A549 (cell line): Measurements from ENCODE around the gene H2AZ2. TPM values are rescaled to one million over a fixed set of nuclear protein-coding genes. Genes with fewer than 3 reads are reported as not detected.
"Not testable (repeated sequence)": the region's sequence is repeated elsewhere in the genome, so short reads cannot be mapped to it uniquely, and the experiment has no call there.

Source experiments
- ATAC-seq, 2 experiments: fragments of 200-7000 bp in 1 of 2; fragments of >200 bp in 1 of 2; cut with Nextera tagmentation in 1 of 2; cut with Tn5 transposase in 1 of 2; 3 replicates each; pipeline versions ENCODE4 v1.8.0 to v1.9.1; 2018 to 2020; ENCODE audit warnings: mild to moderate bottlenecking in 1 of 2, moderate library complexity in 1 of 2
- CTCF ChIA-PET: fragments of 300-600 bp; sonication (Branson Sonifier 250); formaldehyde crosslinking; extraction: SDS; loops from one replicate; lab custom pipeline; 2021; ENCODE audit warnings: antibody characterized with exemption, inconsistent platforms; lab: Yijun Ruan, JAX
- POLR2A ChIA-PET: fragments of 350-600 bp; formaldehyde crosslinking; extraction: SDS; loops from one replicate; lab custom pipeline; 2021; ENCODE audit warnings: antibody characterized with exemption, inconsistent platforms; lab: Yijun Ruan, JAX
- DNase-seq, 2 experiments: peaks; one replicate each; pipeline versions ENCODE4 v3.0.0 to v3.0.0-alpha.2; 2011 to 2016; ENCODE audit warnings: low read depth in 1 of 2, low spot score in 1 of 2
- FAIRE-seq: peaks from 2 replicates; lab custom pipeline; 2011; peaks lifted over from hg19 to GRCh38; lab: Jason Lieb, UNC
- H3K27ac ChIP-seq, 2 experiments: fragments of >200 bp; sonication (Bioruptor Twin); formaldehyde crosslinking; 3 replicates each; pipeline ENCODE4 v1.5.1; 2016 to 2017
- H3K4me1 ChIP-seq: fragments of >200 bp; sonication (Bioruptor Twin); formaldehyde crosslinking; 3 replicates; pipeline ENCODE4 v1.6.1; 2016
- H3K4me2 ChIP-seq: fragments of >200 bp; sonication (Bioruptor Twin); formaldehyde crosslinking; 3 replicates; pipeline ENCODE4 v1.6.1; 2016
- H3K4me3 ChIP-seq: fragments of >200 bp; sonication (Bioruptor Twin); formaldehyde crosslinking; 3 replicates; pipeline ENCODE4 v1.5.1; 2016
- H3K9me3 ChIP-seq: fragments of >200 bp; sonication (Bioruptor Twin); formaldehyde crosslinking; 3 replicates; pipeline ENCODE4 v1.6.1; 2016
- CTCF ChIP-seq: fragments of >200 bp; sonication (Bioruptor Twin); formaldehyde crosslinking; IDR thresholded peaks from 3 replicates; pipeline ENCODE4 v1.5.1; 2016
- E2F6 ChIP-seq: IDR thresholded peaks from 2 replicates; pipeline ENCODE4 v1.6.1; 2012; ENCODE audit warnings: low read depth, borderline replicate concordance
- ESRRA ChIP-seq: fragments of 150-350 bp; IDR thresholded peaks from 2 replicates; pipeline ENCODE4 v1.6.1; 2014; ENCODE audit warnings: mild to moderate bottlenecking, low read length, borderline replicate concordance
- FOSL2 ChIP-seq, 2 experiments: fragments of 450-650 bp in 1 of 2; fragments of >200 bp in 1 of 2; sonication (Bioruptor Twin) in 1 of 2; formaldehyde crosslinking; IDR thresholded peaks; 2 replicates each; pipeline versions ENCODE4 v1.5.0 to v1.6.1; 2016 to 2020; ENCODE audit warnings: mild to moderate bottlenecking in 1 of 2, moderate library complexity in 1 of 2
- HES2 ChIP-seq: fragments of >200 bp; sonication (Bioruptor Twin); formaldehyde crosslinking; IDR thresholded peaks from 2 replicates; pipeline ENCODE4 v1.6.1; 2016
- HOXB5 ChIP-seq: fragments of 250-450 bp; sonication (Bioruptor Pico); IDR thresholded peaks from 2 replicates; pipeline ENCODE4 v1.5.0; 2020; ENCODE audit warnings: mild to moderate bottlenecking, moderate library complexity
- JUNB ChIP-seq: fragments of >200 bp; sonication (Bioruptor Twin); formaldehyde crosslinking; IDR thresholded peaks from 2 replicates; pipeline ENCODE4 v1.6.1; 2016
- MAFK ChIP-seq: fragments of 450-650 bp; IDR thresholded peaks from 2 replicates; pipeline ENCODE4 v1.6.1; 2014; ENCODE audit not compliant: partially characterized antibody
- MAZ ChIP-seq: fragments of 150-350 bp; IDR thresholded peaks from 2 replicates; pipeline ENCODE4 v1.6.1; 2014; ENCODE audit warnings: antibody characterized with exemption, low read depth, low read length, borderline replicate concordance
- MYC ChIP-seq: IDR thresholded peaks from 2 replicates; pipeline ENCODE4 v1.6.1; 2012; ENCODE audit warnings: mild to moderate bottlenecking, inconsistent platforms, low read length, improper control_type of control experiment, borderline replicate concordance
- NFE2L2 ChIP-seq: fragments of 150-350 bp; conservative IDR thresholded peaks from 2 replicates; pipeline ENCODE4 v1.6.1; 2014; ENCODE audit warnings: low read length
- RCOR1 ChIP-seq: fragments of 150-350 bp; IDR thresholded peaks from 2 replicates; pipeline ENCODE4 v1.6.1; 2014; ENCODE audit warnings: antibody characterized with exemption, low read length, low read depth
- REST ChIP-seq: fragments of 200-600 bp; sonication (generic); IDR thresholded peaks from 2 replicates; pipeline ENCODE4 v1.6.1; 2016; ENCODE audit warnings: antibody characterized with exemption, mild to moderate bottlenecking, moderate library complexity
- TFCP2L1 ChIP-seq: fragments of 250-450 bp; sonication (Bioruptor Pico); IDR thresholded peaks from 2 replicates; pipeline ENCODE4 v1.5.0; 2021; ENCODE audit warnings: mild to moderate bottlenecking
- USF2 ChIP-seq: fragments of 450-650 bp; IDR thresholded peaks from 2 replicates; pipeline ENCODE4 v1.6.1; 2014; ENCODE audit warnings: antibody characterized with exemption
- ZC3H11A ChIP-seq: fragments of 450-650 bp; IDR thresholded peaks from 2 replicates; pipeline ENCODE4 v1.6.1; 2014; ENCODE audit warnings: antibody characterized with exemption, mild to moderate bottlenecking
- ZSCAN20 ChIP-seq: fragments of 250-450 bp; sonication (Bioruptor Pico); IDR thresholded peaks from 2 replicates; pipeline ENCODE4 v1.8.0; 2022; ENCODE audit warnings: mild to moderate bottlenecking, moderate library complexity
- WGBS: methylation state at CpG from one replicate; pipeline ENCODE4 v1.1.6; 2017; ENCODE audit errors: missing lambda C conversion rate; 5-methylcytosine and 5-hydroxymethylcytosine counted together
- polyA plus RNA-seq, 4 experiments: library from polyadenylated mRNA; depleted of rRNA in 3 of 4; stranded (reverse); fragments of >200 nt; fragmentation: RNase III in 1 of 4; extraction: RNeasy Plus Mini Kit Qiagen cat#74134 plus additional on column Dnase treatment in 1 of 4; gene quantifications; 2 replicates in 3 of 4; 3 replicates in 1 of 4; pipeline ENCODE4 v1.2.3, GENCODE V29; 2011 to 2017

Gene H2AZ2
- polyA plus RNA-seq, 2 of the 4 experiments (the other 2 are of a cell fraction), result 241 to 262 TPM

GRCh38 chr7:44845451-44845850 is 2.4 kb downstream of the H2AZ2 start:
- ChIA-PET CTCF (interaction anchor here (0.9 to 5.3 kb wide), 5 partner anchors 22 to 258 kb away, joined by 3 to 29 read pairs (median 6); no protein-coding TSS in a partner anchor), POLR2A (no interaction called here)
- no peak overlapping the region for H3K27ac ChIP-seq
- DNase-seq, result no peak
- TF ChIP-seq MAZ (no peak), TFCP2L1 (no peak), REST (no peak), RCOR1 (no peak), MYC (no peak), ZSCAN20 (CRISPR knock-in tag) (no peak), FOSL2 (IDR thresholded peaks at IDR 0.05) (no peak), FOSL2 (CRISPR knock-in tag; IDR thresholded peaks at IDR 0.05) (no peak), JUNB (no peak), E2F6 (no peak), ESRRA (no peak), CTCF (no peak), USF2 (no peak), NFE2L2 (no peak), MAFK (no peak), ZC3H11A (no peak), HOXB5 (CRISPR knock-in tag) (no peak), HES2 (no peak)
- no peak for FAIRE-seq
- H3K4me2 ChIP-seq, result peak overlapping the region; percentile 71
- H3K4me1 ChIP-seq, result peaks cover 15% of the 10 kb centered on the region
- no peak overlapping the region for H3K4me3 ChIP-seq
- H3K9me3 ChIP-seq, result no peaks in the 10 kb centered on the region
- ATAC-seq, result no peak

GRCh38 chr7:44843440-44843839 is 4.4 kb downstream of the H2AZ2 start:
- ATAC-seq, FAIRE-seq, H3K4me1 ChIP-seq, H3K27ac ChIP-seq, H3K9me3 ChIP-seq, H3K4me2 ChIP-seq, DNase-seq, H3K4me3 ChIP-seq: not testable (repeated sequence)
- WGBS, result 96% methylated on average over 5 of the region's 5 CpGs
- ChIA-PET POLR2A (interaction anchor here (0.6 kb wide), 1 partner anchor 295 kb away, joined by 3 read pairs; no protein-coding TSS in a partner anchor), CTCF (interaction anchor here (0.8 to 1.7 kb wide), 7 partner anchors 12 to 278 kb away, joined by 3 to 5 read pairs (median 3); no protein-coding TSS in a partner anchor)

- H3K4me2 ChIP-seq, H3K4me1 ChIP-seq, H3K9me3 ChIP-seq, FAIRE-seq, H3K27ac ChIP-seq, POLR2A ChIA-PET, ATAC-seq, DNase-seq, H3K4me3 ChIP-seq: not testable (repeated sequence)
- CTCF ChIA-PET, result interaction anchor here (1.1 to 1.6 kb wide), 3 partner anchors 13 to 256 kb away, joined by 3 to 5 read pairs (median 3); no protein-coding TSS in a partner anchor
- 93% methylated on average over 8 of the region's 8 CpGs for WGBS
Measured at GRCh38 chr7:44842675-44843074, 5.2 kb downstream of the H2AZ2 start.
